Measurements from ENCODE around the gene TTC21A. TPM values are rescaled to one million over a fixed set of nuclear protein-coding genes. Genes with fewer than 3 reads are reported as not detected.
A peak's percentile ranks its signal among the peaks of the same experiment; 100 is the strongest.

The TTC21A gene
- total RNA-seq, 2 donors from 2014 or later, result 9.0 to 23.2 TPM

- H3K4me1 ChIP-seq (replicated peaks), result peaks cover 20% of the 10 kb centered on the region
- no peak overlapping the region for H3K27ac ChIP-seq
- no peaks in the 10 kb centered on the region for H3K36me3 ChIP-seq
- no peak overlapping the region for H3K4me3 ChIP-seq
- no peak for DNase-seq (ENCODE audit: low spot score)
- TF ChIP-seq POLR2AphosphoS5 (IDR thresholded peaks at IDR 0.05) (no peak), POLR2A (IDR thresholded peaks at IDR 0.05) (no peak)
- TF ChIP-seq, protein P1, sequence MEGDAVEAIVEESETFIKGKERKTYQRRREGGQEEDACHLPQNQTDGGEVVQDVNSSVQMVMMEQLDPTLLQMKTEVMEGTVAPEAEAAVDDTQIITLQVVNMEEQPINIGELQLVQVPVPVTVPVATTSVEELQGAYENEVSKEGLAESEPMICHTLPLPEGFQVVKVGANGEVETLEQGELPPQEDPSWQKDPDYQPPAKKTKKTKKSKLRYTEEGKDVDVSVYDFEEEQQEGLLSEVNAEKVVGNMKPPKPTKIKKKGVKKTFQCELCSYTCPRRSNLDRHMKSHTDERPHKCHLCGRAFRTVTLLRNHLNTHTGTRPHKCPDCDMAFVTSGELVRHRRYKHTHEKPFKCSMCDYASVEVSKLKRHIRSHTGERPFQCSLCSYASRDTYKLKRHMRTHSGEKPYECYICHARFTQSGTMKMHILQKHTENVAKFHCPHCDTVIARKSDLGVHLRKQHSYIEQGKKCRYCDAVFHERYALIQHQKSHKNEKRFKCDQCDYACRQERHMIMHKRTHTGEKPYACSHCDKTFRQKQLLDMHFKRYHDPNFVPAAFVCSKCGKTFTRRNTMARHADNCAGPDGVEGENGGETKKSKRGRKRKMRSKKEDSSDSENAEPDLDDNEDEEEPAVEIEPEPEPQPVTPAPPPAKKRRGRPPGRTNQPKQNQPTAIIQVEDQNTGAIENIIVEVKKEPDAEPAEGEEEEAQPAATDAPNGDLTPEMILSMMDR (IDR thresholded peaks at IDR 0.05), result no peak
- intact Hi-C loops (cut with DNase I), result loop anchor here (10.0 kb wide), 1 partner anchor 256 kb away; the partner anchor contains the start of gene SLC25A38
- H3K9me3 ChIP-seq, result no peaks in the 10 kb centered on the region
- H3K27me3 ChIP-seq (replicated peaks; ENCODE audit: insufficient read depth), result no peaks in the 10 kb centered on the region
- WGBS, result 97% methylated on average over 7 of the region's 7 CpGs
Observed at GRCh38 chr3:39128951-39129350, 21.5 kb downstream of the TTC21A start.

DNA sequence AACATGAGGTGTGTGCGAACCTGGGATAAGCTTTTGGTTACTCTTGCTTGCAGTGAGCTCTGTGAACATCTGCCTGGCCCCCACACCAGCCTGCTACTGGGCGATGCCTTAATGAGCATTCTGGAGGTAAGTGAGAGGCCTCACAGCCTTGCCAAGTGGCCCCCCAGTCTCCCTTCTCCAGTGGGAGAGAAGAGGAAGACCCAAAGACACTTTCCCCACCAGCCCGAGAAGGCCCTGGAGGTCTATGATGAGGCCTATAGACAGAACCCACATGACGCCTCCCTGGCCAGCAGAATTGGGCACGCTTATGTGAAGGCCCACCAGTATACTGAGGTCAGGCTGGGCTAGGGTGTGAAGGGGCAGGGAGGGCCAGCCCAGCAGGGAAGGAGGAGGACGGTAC lies 22.5 kb downstream of the TTC21A start:
- TF ChIP-seq, protein P1 (IDR thresholded peaks at IDR 0.05), result no peak
- H3K36me3 ChIP-seq, result no peaks in the 10 kb centered on the region
- H3K4me3 ChIP-seq, result no peak overlapping the region
- H3K9me3 ChIP-seq, result no peaks in the 10 kb centered on the region
- intact Hi-C loops (cut with DNase I), result no loop called here
- 90% methylated on average over 6 of the region's 6 CpGs for WGBS
- H3K4me1 ChIP-seq (replicated peaks), result peaks cover 18% of the 10 kb centered on the region
- no peaks in the 10 kb centered on the region for H3K27me3 ChIP-seq (replicated peaks; ENCODE audit: insufficient read depth)
- no peak for DNase-seq (ENCODE audit: low spot score)
- peak overlapping the region; percentile 49 to 74 for H3K27ac ChIP-seq

DNA sequence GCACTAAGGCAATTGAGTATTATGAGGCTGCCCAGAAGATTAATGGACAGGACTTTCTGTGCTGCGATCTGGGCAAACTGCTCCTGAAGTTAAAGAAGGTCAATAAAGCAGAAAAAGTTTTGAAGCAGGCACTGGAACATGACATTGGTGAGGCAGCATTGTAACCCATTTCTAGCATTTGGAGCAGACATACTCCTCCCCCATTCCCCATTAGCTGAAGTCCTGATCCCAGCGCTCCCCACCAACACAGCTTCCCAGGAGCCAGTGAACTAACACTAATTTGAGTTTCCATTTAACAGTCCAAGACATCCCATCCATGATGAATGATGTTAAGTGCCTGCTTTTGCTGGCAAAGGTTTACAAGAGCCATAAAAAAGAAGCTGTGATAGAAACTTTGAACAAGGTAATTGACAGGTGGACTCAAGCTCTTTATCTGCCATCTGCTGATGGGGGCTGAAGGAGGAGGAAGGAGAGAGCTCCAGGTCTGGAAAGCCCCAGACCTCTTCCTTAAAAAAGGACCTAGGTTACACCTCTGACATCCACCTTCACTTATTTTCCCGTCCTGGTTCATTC lies 23.3 kb downstream of the TTC21A start:
- no peaks in the 10 kb centered on the region for H3K36me3 ChIP-seq
- H3K27ac ChIP-seq, result peak overlapping the region; percentile 49 to 74
- 62% methylated on average over 3 of the region's 3 CpGs for WGBS
- DNase-seq (ENCODE audit: low spot score), result no peak
- peaks cover 11% of the 10 kb centered on the region for H3K4me1 ChIP-seq (replicated peaks)
- peak; percentile 56 for TF ChIP-seq POLR2AphosphoS5 (IDR thresholded peaks at IDR 0.05)
- no peak for TF ChIP-seq POLR2A (IDR thresholded peaks at IDR 0.05)
- no peaks in the 10 kb centered on the region for H3K27me3 ChIP-seq (replicated peaks; ENCODE audit: insufficient read depth)
- no peak overlapping the region for H3K4me3 ChIP-seq
- no peaks in the 10 kb centered on the region for H3K9me3 ChIP-seq
- intact Hi-C loops (cut with DNase I), result no loop called here

- H3K4me1 ChIP-seq (replicated peaks), result peaks cover 5% of the 10 kb centered on the region
- H3K36me3 ChIP-seq, result no peaks in the 10 kb centered on the region
- no peaks in the 10 kb centered on the region for H3K27me3 ChIP-seq (replicated peaks; ENCODE audit: insufficient read depth)
- TF ChIP-seq POLR2A (IDR thresholded peaks at IDR 0.05), result no peak
- no peak for TF ChIP-seq POLR2AphosphoS5 (IDR thresholded peaks at IDR 0.05)
- TF ChIP-seq, protein P1 (IDR thresholded peaks at IDR 0.05), result no peak
- DNase-seq (ENCODE audit: low spot score), result no peak
- 67% methylated on average over 11 of the region's 11 CpGs for WGBS
- peak overlapping the region in 1 of 2 donors; percentile 14 for H3K27ac ChIP-seq
- intact Hi-C loops (cut with DNase I), result no loop called here
- no peak overlapping the region for H3K4me3 ChIP-seq
- H3K9me3 ChIP-seq, result no peaks in the 10 kb centered on the region
Observed at GRCh38 chr3:39132096-39133092, 24.9 kb downstream of the TTC21A start.

DNA sequence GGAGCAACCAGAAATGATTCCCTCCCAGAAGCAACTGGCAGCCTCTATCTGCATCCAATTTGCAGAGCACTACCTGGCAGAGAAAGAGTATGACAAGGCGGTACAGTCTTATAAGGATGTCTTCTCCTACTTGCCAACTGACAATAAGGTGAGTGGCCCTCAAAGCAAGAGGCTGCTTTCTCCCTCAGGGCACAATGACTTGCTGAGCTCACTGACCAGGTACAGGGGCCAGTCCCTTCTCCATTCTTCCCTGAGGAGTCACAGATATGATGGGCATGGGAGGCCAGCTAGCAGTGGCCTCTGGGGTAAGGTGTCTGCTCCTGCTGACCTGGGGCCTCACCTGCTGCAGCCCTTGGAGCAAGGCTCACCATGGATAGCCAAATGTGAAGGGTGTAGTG lies 25.6 kb downstream of the TTC21A start:
- H3K4me3 ChIP-seq, result no peak overlapping the region
- intact Hi-C loops (cut with DNase I), result no loop called here
- WGBS, result 100% methylated on average over 1 of the region's 1 CpG
- no peak for DNase-seq (ENCODE audit: low spot score)
- no peak overlapping the region for H3K27ac ChIP-seq
- H3K36me3 ChIP-seq, result no peaks in the 10 kb centered on the region
- no peaks in the 10 kb centered on the region for H3K9me3 ChIP-seq
- TF ChIP-seq POLR2A (IDR thresholded peaks at IDR 0.05) (no peak), POLR2AphosphoS5 (IDR thresholded peaks at IDR 0.05) (no peak)
- TF ChIP-seq, protein P1 (IDR thresholded peaks at IDR 0.05), result no peak
- H3K27me3 ChIP-seq (replicated peaks; ENCODE audit: insufficient read depth), result no peaks in the 10 kb centered on the region
- peaks cover 5% of the 10 kb centered on the region for H3K4me1 ChIP-seq (replicated peaks)
